Calu3 (cell line): ENCODE measurements around the gene MALT1. TPM values are rescaled to one million over a fixed set of nuclear protein-coding genes. Genes with fewer than 3 reads are reported as not detected.
A peak's percentile ranks its signal among the peaks of the same experiment; 100 is the strongest.
"Not testable (repeated sequence)": the region's sequence is repeated elsewhere in the genome, so short reads cannot be mapped to it uniquely, and the experiment has no call there.

Source experiments
- BruUV-seq: library from RNA; stranded (reverse); fragments of 400-500 nt; replicated peaks from 2 replicates; lab custom pipeline; 2021; lab: Mats Ljungman, UMichigan
- CTCF ChIA-PET: fragments of 300-600 bp; sonication (Branson Sonifier 250); formaldehyde crosslinking; loops from one replicate; lab custom pipeline; 2022; ENCODE audit warnings: antibody characterized with exemption; lab: Charles Lee
- DNase-seq: peaks from one replicate; pipeline ENCODE4 v3.0.0; 2022
- H3K27ac Mint-ChIP-seq: one replicate; pipeline ENCODE4 v1.8.0; 2022; ENCODE audit warnings: mixed read lengths; ENCODE audit not compliant: unreplicated experiment
- H3K27me3 Mint-ChIP-seq: one replicate; pipeline ENCODE4 v1.8.0; 2022; ENCODE audit warnings: mixed read lengths; ENCODE audit not compliant: unreplicated experiment
- H3K36me3 Mint-ChIP-seq: one replicate; pipeline ENCODE4 v1.8.0; 2022; ENCODE audit warnings: mild to moderate bottlenecking, moderate library complexity, mixed read lengths; ENCODE audit not compliant: insufficient read depth, unreplicated experiment
- H3K4me1 Mint-ChIP-seq: one replicate; pipeline ENCODE4 v1.8.0; 2022; ENCODE audit warnings: mild to moderate bottlenecking, low read depth, mixed read lengths; ENCODE audit not compliant: unreplicated experiment
- H3K4me3 Mint-ChIP-seq: one replicate; pipeline ENCODE4 v1.8.0; 2022; ENCODE audit warnings: mild to moderate bottlenecking, low read depth, moderate library complexity, mixed read lengths; ENCODE audit not compliant: unreplicated experiment
- H3K9me3 Mint-ChIP-seq: one replicate; pipeline ENCODE4 v1.8.0; 2022; ENCODE audit warnings: low read depth, mixed read lengths; ENCODE audit not compliant: unreplicated experiment
- intact Hi-C: fragments of 100-400 bp; cut with micrococcal nuclease; formaldehyde crosslinking; loops from one replicate; pipeline ENCODE4 v1.10.0; 2022; ENCODE audit not compliant: unreplicated experiment
- total RNA-seq: library from RNA; stranded (reverse); gene quantifications from 2 replicates; pipeline ENCODE4 v1.2.3, GENCODE V29; 2022
- TF ChIP-seq, protein P1 (sequence below): fragments of 200-600 bp; IDR thresholded peaks from one replicate; pipeline ENCODE4 v1.8.0; 2022; ENCODE audit warnings: antibody characterized with exemption; ENCODE audit not compliant: unreplicated experiment

MALT1 gene
- total RNA-seq, 1 experiment from 2014 or later: 37.6 TPM

GRCh38 chr18:58756148-58756547 is 84.9 kb downstream of the MALT1 start:
- H3K9me3 Mint-ChIP-seq: no peaks in the 10 kb centered on the region
- peaks cover 13% of the 10 kb centered on the region for H3K36me3 Mint-ChIP-seq
- DNase-seq: no peak
- BruUV-seq: no TSS peak
- H3K27ac Mint-ChIP-seq: no peak overlapping the region
- H3K27me3 Mint-ChIP-seq: no peaks in the 10 kb centered on the region
- peaks cover 9% of the 10 kb centered on the region for H3K4me1 Mint-ChIP-seq
- CTCF ChIA-PET: no interaction called here
- no peak overlapping the region for H3K4me3 Mint-ChIP-seq
- TF ChIP-seq, protein P1, sequence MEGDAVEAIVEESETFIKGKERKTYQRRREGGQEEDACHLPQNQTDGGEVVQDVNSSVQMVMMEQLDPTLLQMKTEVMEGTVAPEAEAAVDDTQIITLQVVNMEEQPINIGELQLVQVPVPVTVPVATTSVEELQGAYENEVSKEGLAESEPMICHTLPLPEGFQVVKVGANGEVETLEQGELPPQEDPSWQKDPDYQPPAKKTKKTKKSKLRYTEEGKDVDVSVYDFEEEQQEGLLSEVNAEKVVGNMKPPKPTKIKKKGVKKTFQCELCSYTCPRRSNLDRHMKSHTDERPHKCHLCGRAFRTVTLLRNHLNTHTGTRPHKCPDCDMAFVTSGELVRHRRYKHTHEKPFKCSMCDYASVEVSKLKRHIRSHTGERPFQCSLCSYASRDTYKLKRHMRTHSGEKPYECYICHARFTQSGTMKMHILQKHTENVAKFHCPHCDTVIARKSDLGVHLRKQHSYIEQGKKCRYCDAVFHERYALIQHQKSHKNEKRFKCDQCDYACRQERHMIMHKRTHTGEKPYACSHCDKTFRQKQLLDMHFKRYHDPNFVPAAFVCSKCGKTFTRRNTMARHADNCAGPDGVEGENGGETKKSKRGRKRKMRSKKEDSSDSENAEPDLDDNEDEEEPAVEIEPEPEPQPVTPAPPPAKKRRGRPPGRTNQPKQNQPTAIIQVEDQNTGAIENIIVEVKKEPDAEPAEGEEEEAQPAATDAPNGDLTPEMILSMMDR: no peak
- intact Hi-C loops: no loop called here

DNA sequence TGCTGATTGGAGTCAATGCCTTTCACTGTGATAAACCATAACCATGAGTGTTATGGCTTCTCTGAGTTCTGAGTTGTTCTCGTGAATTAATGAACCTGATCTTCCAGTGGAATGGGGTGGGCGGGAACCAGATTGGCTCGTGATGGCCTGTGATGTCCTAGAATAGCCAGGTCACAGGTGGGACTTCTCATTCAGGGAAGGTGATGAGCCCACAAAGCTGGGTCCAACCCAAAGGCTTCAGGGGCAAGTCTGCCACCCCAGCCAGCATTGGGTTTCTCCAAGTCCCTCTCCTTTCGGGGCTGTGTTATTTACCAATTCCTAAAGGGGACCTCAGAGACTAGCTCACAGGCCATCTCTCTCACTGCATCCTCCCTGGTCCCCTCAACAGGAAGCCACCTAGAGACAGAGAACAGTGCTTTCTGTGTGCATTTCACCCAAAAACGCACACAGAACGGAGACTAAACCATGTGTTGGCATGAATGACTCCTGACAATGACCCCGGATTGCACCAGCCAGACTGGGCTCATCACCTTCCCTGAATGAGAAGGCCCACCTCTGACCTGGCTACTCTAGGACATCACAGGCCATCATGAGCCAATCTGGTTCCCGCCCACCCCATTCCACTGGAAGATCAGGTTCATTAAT is 85.5 kb downstream of the MALT1 start:
- no peaks in the 10 kb centered on the region for H3K27me3 Mint-ChIP-seq
- CTCF ChIA-PET: no interaction called here
- no peak overlapping the region for H3K27ac Mint-ChIP-seq
- intact Hi-C loops: no loop called here
- no TSS peak for BruUV-seq
- H3K4me3 Mint-ChIP-seq: no peak overlapping the region
- peaks cover 13% of the 10 kb centered on the region for H3K36me3 Mint-ChIP-seq
- H3K4me1 Mint-ChIP-seq: peaks cover 9% of the 10 kb centered on the region
- TF ChIP-seq, protein P1: no peak
- no peak for DNase-seq
- H3K9me3 Mint-ChIP-seq: no peaks in the 10 kb centered on the region

GRCh38 chr18:58757351-58757750 is 86.1 kb downstream of the MALT1 start:
- BruUV-seq, CTCF ChIA-PET, intact Hi-C loops, H3K4me1 Mint-ChIP-seq, H3K4me3 Mint-ChIP-seq, H3K9me3 Mint-ChIP-seq, DNase-seq, H3K27ac Mint-ChIP-seq, H3K27me3 Mint-ChIP-seq: not testable (repeated sequence)
- peaks cover 13% of the 10 kb centered on the region for H3K36me3 Mint-ChIP-seq

DNA sequence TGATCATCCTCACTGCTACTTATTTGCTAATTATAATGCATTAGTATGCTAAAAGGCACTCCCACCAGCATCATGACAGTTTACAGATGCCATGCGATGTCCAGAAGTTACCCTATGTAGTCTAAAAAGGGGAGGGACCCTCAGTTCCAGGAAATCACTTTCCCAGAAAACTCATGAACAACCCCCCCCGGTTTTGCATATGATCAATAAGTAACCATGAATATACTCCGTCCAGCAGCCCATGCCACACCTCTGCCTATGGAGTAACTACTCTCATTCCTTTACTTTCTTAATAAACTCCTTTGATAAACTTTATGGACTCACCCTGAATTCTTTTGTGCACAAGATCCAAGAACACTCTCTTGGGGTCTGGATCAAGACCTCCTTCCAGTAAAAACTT is 86.8 kb downstream of the MALT1 start:
- H3K36me3 Mint-ChIP-seq: peaks cover 13% of the 10 kb centered on the region
- peak overlapping the region; percentile 22 for H3K27ac Mint-ChIP-seq
- TF ChIP-seq, protein P1: no peak
- no peak for DNase-seq
- no TSS peak for BruUV-seq
- no peaks in the 10 kb centered on the region for H3K27me3 Mint-ChIP-seq
- H3K4me3 Mint-ChIP-seq: no peak overlapping the region
- CTCF ChIA-PET: no interaction called here
- intact Hi-C loops: no loop called here
- no peaks in the 10 kb centered on the region for H3K9me3 Mint-ChIP-seq
- peaks cover 9% of the 10 kb centered on the region for H3K4me1 Mint-ChIP-seq

DNA sequence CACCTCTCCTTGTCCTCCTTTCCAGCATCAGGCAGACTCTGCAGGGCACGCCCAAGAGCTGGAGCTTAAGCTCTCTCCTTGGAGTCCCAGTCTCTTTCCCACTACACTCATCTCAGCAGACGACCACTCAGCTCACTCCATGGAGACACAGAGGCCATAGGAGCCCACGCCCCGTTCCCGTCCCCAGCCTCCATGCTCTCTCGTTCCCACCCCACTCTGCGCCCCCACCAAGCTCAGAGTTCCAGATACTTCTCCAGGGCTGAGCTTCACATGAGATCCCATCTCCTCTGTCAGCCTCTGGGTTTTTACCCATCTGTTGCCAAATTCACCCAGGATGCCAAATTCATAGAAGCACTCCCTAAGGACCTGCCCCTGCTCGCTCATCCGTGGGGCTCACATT is 87.3 kb downstream of the MALT1 start:
- TF ChIP-seq, protein P1: no peak
- no peaks in the 10 kb centered on the region for H3K27me3 Mint-ChIP-seq
- H3K36me3 Mint-ChIP-seq: peaks cover 9% of the 10 kb centered on the region
- H3K27ac Mint-ChIP-seq: peak overlapping the region; percentile 22
- no TSS peak for BruUV-seq
- peaks cover 9% of the 10 kb centered on the region for H3K4me1 Mint-ChIP-seq
- CTCF ChIA-PET: no interaction called here
- H3K4me3 Mint-ChIP-seq: no peak overlapping the region
- intact Hi-C loops: no loop called here
- DNase-seq: no peak
- H3K9me3 Mint-ChIP-seq: no peaks in the 10 kb centered on the region
